Measurements from ENCODE around the gene LPA. TPM values are rescaled to one million over a fixed set of nuclear protein-coding genes. Genes with fewer than 3 reads are reported as not detected.

The LPA gene
- total RNA-seq, 1 donor from 2014 or later = not detected

DNA sequence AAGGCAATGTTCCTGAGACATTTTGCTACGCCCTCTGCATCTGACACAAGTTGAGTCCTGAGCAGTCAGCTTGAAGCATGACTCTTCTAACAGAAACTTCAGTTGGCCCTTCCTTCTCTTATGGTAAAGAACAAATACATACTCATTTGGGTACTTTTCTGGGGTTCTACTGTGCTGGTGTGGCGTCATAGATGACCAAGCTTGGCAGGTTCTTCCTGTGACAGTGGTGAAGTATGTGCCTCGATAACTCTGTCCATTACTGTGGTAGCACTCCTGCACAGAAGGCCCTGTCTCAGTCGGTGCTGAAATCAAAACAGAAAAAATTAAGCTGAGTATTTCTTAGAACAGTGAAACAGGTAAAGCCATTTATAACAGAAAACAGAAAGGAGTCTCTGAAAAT lies 163.4 kb downstream of the LPA start:
- H3K27ac Mint-ChIP-seq (ENCODE audit: unreplicated experiment) = no peak overlapping the region
- no peaks in the 10 kb centered on the region for H3K27me3 Mint-ChIP-seq (ENCODE audit: unreplicated experiment)
- H3K36me3 Mint-ChIP-seq (ENCODE audit: low read depth, unreplicated experiment) = no peaks in the 10 kb centered on the region
- no peak for DNase-seq (ENCODE audit: low spot score)
- no peaks in the 10 kb centered on the region for H3K4me1 Mint-ChIP-seq (ENCODE audit: unreplicated experiment)
- TF ChIP-seq, protein P1, sequence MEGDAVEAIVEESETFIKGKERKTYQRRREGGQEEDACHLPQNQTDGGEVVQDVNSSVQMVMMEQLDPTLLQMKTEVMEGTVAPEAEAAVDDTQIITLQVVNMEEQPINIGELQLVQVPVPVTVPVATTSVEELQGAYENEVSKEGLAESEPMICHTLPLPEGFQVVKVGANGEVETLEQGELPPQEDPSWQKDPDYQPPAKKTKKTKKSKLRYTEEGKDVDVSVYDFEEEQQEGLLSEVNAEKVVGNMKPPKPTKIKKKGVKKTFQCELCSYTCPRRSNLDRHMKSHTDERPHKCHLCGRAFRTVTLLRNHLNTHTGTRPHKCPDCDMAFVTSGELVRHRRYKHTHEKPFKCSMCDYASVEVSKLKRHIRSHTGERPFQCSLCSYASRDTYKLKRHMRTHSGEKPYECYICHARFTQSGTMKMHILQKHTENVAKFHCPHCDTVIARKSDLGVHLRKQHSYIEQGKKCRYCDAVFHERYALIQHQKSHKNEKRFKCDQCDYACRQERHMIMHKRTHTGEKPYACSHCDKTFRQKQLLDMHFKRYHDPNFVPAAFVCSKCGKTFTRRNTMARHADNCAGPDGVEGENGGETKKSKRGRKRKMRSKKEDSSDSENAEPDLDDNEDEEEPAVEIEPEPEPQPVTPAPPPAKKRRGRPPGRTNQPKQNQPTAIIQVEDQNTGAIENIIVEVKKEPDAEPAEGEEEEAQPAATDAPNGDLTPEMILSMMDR (IDR thresholded peaks at IDR 0.05; ENCODE audit: unreplicated experiment) = no peak
- H3K9me3 Mint-ChIP-seq (ENCODE audit: unreplicated experiment) = peaks cover 6% of the 10 kb centered on the region
- no peak overlapping the region for H3K4me3 Mint-ChIP-seq (ENCODE audit: unreplicated experiment)

DNA sequence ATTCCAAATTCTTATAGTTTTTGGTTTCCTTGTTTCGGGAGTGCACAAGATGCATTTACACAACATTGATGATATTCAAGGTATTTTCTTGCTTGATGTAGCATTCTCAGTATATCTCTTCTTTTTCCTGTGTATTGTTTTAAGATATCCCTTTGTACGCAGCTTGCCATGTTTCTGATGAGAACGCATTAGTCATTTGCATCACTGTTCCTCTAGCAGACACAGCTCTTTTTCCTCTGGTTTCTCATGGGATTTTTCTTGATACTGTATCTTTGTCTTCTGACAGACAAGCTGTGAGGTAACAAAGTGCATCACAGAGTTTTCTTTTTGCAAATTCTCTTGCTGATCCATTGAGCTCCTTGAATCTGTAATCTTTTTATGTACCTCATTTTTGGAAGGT lies 169.5 kb downstream of the LPA start:
- no peaks in the 10 kb centered on the region for H3K4me1 Mint-ChIP-seq (ENCODE audit: unreplicated experiment)
- no peaks in the 10 kb centered on the region for H3K27me3 Mint-ChIP-seq (ENCODE audit: unreplicated experiment)
- H3K4me3 Mint-ChIP-seq (ENCODE audit: unreplicated experiment) = no peak overlapping the region
- no peak overlapping the region for H3K27ac Mint-ChIP-seq (ENCODE audit: unreplicated experiment)
- TF ChIP-seq, protein P1 (IDR thresholded peaks at IDR 0.05; ENCODE audit: unreplicated experiment) = no peak
- no peak for DNase-seq (ENCODE audit: low spot score)
- H3K9me3 Mint-ChIP-seq (ENCODE audit: unreplicated experiment) = no peaks in the 10 kb centered on the region
- H3K36me3 Mint-ChIP-seq (ENCODE audit: low read depth, unreplicated experiment) = no peaks in the 10 kb centered on the region

DNA sequence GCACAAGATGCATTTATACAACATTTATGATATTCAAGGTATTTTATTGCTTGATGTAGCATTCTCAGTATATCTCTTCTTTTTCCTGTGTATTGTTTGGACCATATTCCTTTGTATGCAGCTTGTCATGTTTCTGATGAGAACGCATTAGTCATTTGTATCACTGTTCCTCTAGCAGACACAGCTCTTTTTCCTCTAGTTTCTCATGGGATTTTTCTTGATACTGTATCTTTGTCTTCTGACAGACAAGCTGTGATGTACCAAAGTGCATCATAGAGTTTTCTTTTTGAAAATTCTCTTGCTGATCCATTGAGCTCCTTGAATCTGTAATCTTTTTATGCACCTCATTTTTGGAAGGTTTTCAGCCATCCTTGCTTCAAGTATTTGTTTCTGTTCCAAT lies 175.0 kb downstream of the LPA start:
- no peaks in the 10 kb centered on the region for H3K36me3 Mint-ChIP-seq (ENCODE audit: low read depth, unreplicated experiment)
- no peak overlapping the region for H3K4me3 Mint-ChIP-seq (ENCODE audit: unreplicated experiment)
- no peaks in the 10 kb centered on the region for H3K4me1 Mint-ChIP-seq (ENCODE audit: unreplicated experiment)
- no peaks in the 10 kb centered on the region for H3K27me3 Mint-ChIP-seq (ENCODE audit: unreplicated experiment)
- no peak overlapping the region for H3K27ac Mint-ChIP-seq (ENCODE audit: unreplicated experiment)
- DNase-seq (ENCODE audit: low spot score) = no peak
- TF ChIP-seq, protein P1 (IDR thresholded peaks at IDR 0.05; ENCODE audit: unreplicated experiment) = no peak
- no peaks in the 10 kb centered on the region for H3K9me3 Mint-ChIP-seq (ENCODE audit: unreplicated experiment)

DNA sequence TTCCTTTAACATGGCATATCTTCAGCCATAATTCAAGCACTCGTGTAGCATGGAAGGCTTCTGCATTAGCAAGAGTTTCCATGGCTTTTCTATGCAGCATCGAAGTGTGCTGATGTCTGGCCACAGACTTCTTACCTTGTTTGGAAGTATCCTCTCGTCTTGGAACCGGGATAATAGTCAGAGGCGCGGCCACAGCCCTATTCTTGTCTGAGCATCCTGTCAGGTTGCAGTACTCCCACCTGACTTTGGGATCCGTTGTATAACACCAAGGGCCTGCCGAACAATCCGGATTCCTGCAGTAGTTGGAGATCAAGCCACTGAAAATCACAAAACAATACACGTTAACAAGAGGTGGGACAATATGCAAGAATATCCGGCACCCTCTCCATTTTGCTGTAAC lies 177.0 kb downstream of the LPA start:
- H3K27ac Mint-ChIP-seq (ENCODE audit: unreplicated experiment) = no peak overlapping the region
- H3K36me3 Mint-ChIP-seq (ENCODE audit: low read depth, unreplicated experiment) = peaks cover under 1% of the 10 kb centered on the region
- H3K9me3 Mint-ChIP-seq (ENCODE audit: unreplicated experiment) = no peaks in the 10 kb centered on the region
- DNase-seq (ENCODE audit: low spot score) = no peak
- peaks cover 1% of the 10 kb centered on the region for H3K27me3 Mint-ChIP-seq (ENCODE audit: unreplicated experiment)
- no peak overlapping the region for H3K4me3 Mint-ChIP-seq (ENCODE audit: unreplicated experiment)
- no peaks in the 10 kb centered on the region for H3K4me1 Mint-ChIP-seq (ENCODE audit: unreplicated experiment)
- TF ChIP-seq, protein P1 (IDR thresholded peaks at IDR 0.05; ENCODE audit: unreplicated experiment) = no peak

Other genes starting within 250 kb of the LPA start
- gene PLG, start 38.0 kb upstream of the LPA start, total RNA-seq (ENCODE audit: unreplicated experiment) = not detected